Erythroblast (primary cell): ENCODE results near the gene TBCD.

Experiments
- GATA1 ChIP-seq: IDR thresholded peaks from 2 replicates; pipeline ENCODE4 v1.6.1; 2011; ENCODE audit warnings: low read depth, mild to moderate bottlenecking, control low read depth, low read length, moderate library complexity
- POLR2A ChIP-seq: IDR thresholded peaks from 2 replicates; pipeline ENCODE4 v1.6.1; 2011; ENCODE audit warnings: mild to moderate bottlenecking, low read length

DNA sequence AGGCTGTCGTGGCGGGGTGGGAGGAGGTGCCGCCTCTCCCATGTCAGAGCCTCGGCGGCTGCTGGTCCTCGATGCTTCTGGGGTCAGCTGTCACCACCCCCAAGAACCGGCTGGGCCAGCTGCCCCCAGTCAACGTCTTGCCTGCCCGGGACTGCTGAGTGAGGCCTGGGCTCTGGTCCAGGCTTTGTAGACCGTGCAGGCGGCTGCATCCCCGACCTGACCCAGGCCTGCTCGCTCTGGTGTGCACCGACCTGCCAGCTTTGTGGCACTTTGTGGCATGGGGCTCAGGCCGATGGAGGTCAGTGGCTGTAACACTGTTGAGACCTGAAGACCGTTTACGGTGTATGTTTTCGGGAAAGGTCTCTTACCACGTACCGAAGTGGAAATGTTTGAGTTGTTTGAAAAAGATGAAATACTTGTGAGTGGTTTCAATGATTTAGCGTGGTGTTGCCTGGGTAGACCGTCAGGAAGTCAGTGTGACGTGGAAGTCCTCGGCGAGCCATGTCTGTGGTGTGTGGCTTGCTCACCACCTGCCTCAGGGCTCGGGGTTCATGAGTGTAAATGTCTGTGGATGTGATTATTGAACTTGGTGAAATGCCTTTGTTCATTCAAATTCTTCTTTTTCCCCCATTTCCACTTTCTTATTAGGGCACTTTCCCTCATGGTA, 141.2 kb downstream of the TBCD start:
- TF ChIP-seq POLR2A (no peak), GATA1 (no peak)
